ENCODE measurements around the gene ZMAT5. TPM values are rescaled to one million over a fixed set of nuclear protein-coding genes. Genes with fewer than 3 reads are reported as not detected.

The ZMAT5 gene
- total RNA-seq, 1 donor from 2014 or later: 16.9 TPM

DNA sequence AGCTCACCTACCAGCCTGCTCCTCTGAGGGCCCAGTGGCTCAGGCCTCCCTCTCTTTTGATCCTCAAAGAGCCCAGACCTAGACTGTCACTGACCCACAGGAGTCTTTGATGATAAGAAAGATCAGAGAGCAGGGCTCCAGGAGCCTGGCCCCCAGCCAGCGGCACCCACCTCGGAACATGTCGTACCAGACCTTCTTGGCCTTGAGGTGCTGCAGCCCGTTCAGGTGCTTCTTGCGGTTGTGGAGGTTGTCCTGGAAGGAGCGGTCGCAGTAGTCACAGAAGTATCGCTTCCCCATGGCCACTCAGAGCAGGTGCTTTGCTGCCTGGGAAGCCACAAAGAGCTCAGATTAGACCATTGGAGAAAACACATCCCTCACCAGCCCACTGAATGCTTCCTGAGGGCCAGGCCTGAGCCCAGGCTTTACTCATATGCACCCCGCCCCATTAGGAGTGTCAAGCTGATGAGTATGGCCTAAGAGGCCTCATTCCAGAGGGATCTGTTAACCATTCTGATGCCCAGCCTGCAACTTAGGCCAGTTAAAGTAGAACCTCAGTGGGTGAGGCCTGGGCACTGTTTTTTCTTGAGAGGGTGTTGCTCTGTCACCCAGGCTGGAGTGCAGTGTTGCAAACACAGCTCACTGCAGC is 18.4 kb downstream of the ZMAT5 start:
- Mint-ChIP-seq H3K4me3 (ENCODE audit: unreplicated experiment) (no peak overlapping the region), H3K9me3 (ENCODE audit: unreplicated experiment) (peaks cover 3% of the 10 kb centered on the region), H3K4me1 (ENCODE audit: low read depth, unreplicated experiment) (no peaks in the 10 kb centered on the region), H3K27me3 (ENCODE audit: unreplicated experiment) (peaks cover 7% of the 10 kb centered on the region), H3K36me3 (ENCODE audit: unreplicated experiment) (no peaks in the 10 kb centered on the region), H3K27ac (ENCODE audit: unreplicated experiment) (no peak overlapping the region)
- no peak for TF ChIP-seq CTCF (IDR thresholded peaks at IDR 0.05; ENCODE audit: partially characterized antibody, unreplicated experiment)
- no peak for DNase-seq

GRCh38 chr22:29747832-29748231 is 19.0 kb downstream of the ZMAT5 start:
- Mint-ChIP-seq H3K4me3 (ENCODE audit: unreplicated experiment) (no peak overlapping the region), H3K27ac (ENCODE audit: unreplicated experiment) (no peak overlapping the region), H3K27me3 (ENCODE audit: unreplicated experiment) (peaks cover 7% of the 10 kb centered on the region), H3K4me1 (ENCODE audit: low read depth, unreplicated experiment) (no peaks in the 10 kb centered on the region), H3K36me3 (ENCODE audit: unreplicated experiment) (no peaks in the 10 kb centered on the region), H3K9me3 (ENCODE audit: unreplicated experiment) (peaks cover 3% of the 10 kb centered on the region)
- no peak for DNase-seq
- no peak for TF ChIP-seq CTCF (IDR thresholded peaks at IDR 0.05; ENCODE audit: partially characterized antibody, unreplicated experiment)

- Mint-ChIP-seq H3K4me1 (ENCODE audit: low read depth, unreplicated experiment) (no peaks in the 10 kb centered on the region), H3K4me3 (ENCODE audit: unreplicated experiment) (no peak overlapping the region), H3K27me3 (ENCODE audit: unreplicated experiment) (peaks cover 7% of the 10 kb centered on the region), H3K36me3 (ENCODE audit: unreplicated experiment) (peaks cover 3% of the 10 kb centered on the region), H3K27ac (ENCODE audit: unreplicated experiment) (no peak overlapping the region), H3K9me3 (ENCODE audit: unreplicated experiment) (peaks cover 3% of the 10 kb centered on the region)
- DNase-seq: peak; percentile 14
- TF ChIP-seq CTCF (IDR thresholded peaks at IDR 0.05; ENCODE audit: partially characterized antibody, unreplicated experiment): no peak
These were observed 21.9 kb downstream of the ZMAT5 start for GRCh38 chr22:29744902-29745301.

DNA sequence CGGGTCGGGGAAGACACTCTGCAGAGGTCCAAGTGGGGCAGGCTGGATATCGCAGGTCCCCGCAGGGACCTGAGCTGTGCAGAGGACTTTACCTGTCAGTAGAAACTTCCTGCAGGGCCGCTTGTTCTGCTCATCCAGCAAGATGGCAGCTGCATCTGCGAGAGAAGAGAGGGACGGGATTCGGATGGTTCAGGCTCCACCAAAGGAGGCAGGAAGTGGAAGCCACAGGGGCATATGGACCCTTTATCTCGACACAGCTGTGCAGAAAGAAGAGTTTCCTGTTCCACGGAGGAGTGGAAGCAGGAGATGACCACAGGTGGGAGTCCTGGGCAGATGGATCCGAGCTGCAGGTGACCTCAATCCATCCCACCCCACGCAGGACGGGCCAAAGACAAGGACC is 24.5 kb downstream of the ZMAT5 start:
- peaks cover 3% of the 10 kb centered on the region for H3K36me3 Mint-ChIP-seq (ENCODE audit: unreplicated experiment)
- no peak for TF ChIP-seq CTCF (IDR thresholded peaks at IDR 0.05; ENCODE audit: partially characterized antibody, unreplicated experiment)
- H3K4me3 Mint-ChIP-seq (ENCODE audit: unreplicated experiment): no peak overlapping the region
- no peak overlapping the region for H3K27ac Mint-ChIP-seq (ENCODE audit: unreplicated experiment)
- no peaks in the 10 kb centered on the region for H3K27me3 Mint-ChIP-seq (ENCODE audit: unreplicated experiment)
- H3K4me1 Mint-ChIP-seq (ENCODE audit: low read depth, unreplicated experiment): no peaks in the 10 kb centered on the region
- H3K9me3 Mint-ChIP-seq (ENCODE audit: unreplicated experiment): peaks cover 1% of the 10 kb centered on the region
- DNase-seq: peak; percentile 6

DNA sequence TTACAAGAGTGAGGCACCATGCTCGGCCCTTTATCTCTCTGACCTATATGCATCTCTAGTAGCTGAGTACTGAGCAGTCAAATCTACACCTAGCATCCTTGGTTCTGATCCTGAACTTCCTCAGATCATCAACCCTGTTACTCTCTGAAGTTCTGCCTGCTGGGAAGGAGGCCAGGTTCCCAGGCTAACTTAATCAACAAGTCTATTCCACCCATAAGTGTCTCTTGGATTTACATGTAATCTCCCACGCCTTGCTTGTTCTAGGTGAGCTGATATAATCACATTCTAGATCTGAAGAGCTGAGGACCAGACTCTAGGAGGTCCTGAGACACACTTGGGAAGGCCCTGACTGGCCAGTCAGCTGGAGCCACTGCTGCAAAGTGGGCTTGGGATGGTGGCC is 24.9 kb downstream of the ZMAT5 start:
- DNase-seq: no peak
- H3K27me3 Mint-ChIP-seq (ENCODE audit: unreplicated experiment): no peaks in the 10 kb centered on the region
- no peak overlapping the region for H3K4me3 Mint-ChIP-seq (ENCODE audit: unreplicated experiment)
- TF ChIP-seq CTCF (IDR thresholded peaks at IDR 0.05; ENCODE audit: partially characterized antibody, unreplicated experiment): no peak
- H3K9me3 Mint-ChIP-seq (ENCODE audit: unreplicated experiment): peaks cover 1% of the 10 kb centered on the region
- H3K27ac Mint-ChIP-seq (ENCODE audit: unreplicated experiment): no peak overlapping the region
- H3K4me1 Mint-ChIP-seq (ENCODE audit: low read depth, unreplicated experiment): no peaks in the 10 kb centered on the region
- peaks cover 3% of the 10 kb centered on the region for H3K36me3 Mint-ChIP-seq (ENCODE audit: unreplicated experiment)
